H1 (cell line): Measurements from ENCODE around the gene SH3RF2. TPM values are rescaled to one million over a fixed set of nuclear protein-coding genes. Genes with fewer than 3 reads are reported as not detected.

Source experiments
- CTCF ChIA-PET: fragments of 300-600 bp; sonication (Branson Sonifier 250); formaldehyde crosslinking; loops from one replicate; lab custom pipeline; 2021; ENCODE audit not compliant: partially characterized antibody; lab: Charles Lee
- POLR2A ChIA-PET: fragments of 300-600 bp; sonication (Branson Sonifier 250); formaldehyde crosslinking; loops from one replicate; lab custom pipeline; 2021; ENCODE audit warnings: inconsistent platforms; ENCODE audit not compliant: partially characterized antibody; lab: Charles Lee
- DNase-seq, 2 experiments: peaks; one replicate each; pipeline versions ENCODE4 v3.0.0 to v3.0.0-alpha.2; 2010 to 2022; ENCODE audit warnings: low spot score in 2 of 2, low read depth in 1 of 2, mixed read lengths in 1 of 2
- FAIRE-seq: peaks from 2 replicates; lab custom pipeline; 2011; peaks lifted over from hg19 to GRCh38; lab: Jason Lieb, UNC
- H2AFZ ChIP-seq: 2 replicates; pipeline ENCODE4 v1.8.1; 2012; ENCODE audit warnings: low read length, inconsistent platforms
- H2AK5ac ChIP-seq: 2 replicates; pipeline ENCODE4 v1.6.1; 2013; ENCODE audit warnings: low read depth, low read length
- H2BK120ac ChIP-seq: replicated peaks from 2 replicates; pipeline ENCODE3; 2013; ENCODE audit warnings: low read depth, low read length, inconsistent platforms
- H2BK12ac ChIP-seq: 2 replicates; pipeline ENCODE4 v1.6.1; 2013; ENCODE audit warnings: low read depth, low read length
- H2BK15ac ChIP-seq: 2 replicates; pipeline ENCODE4 v1.6.1; 2013; ENCODE audit warnings: low read length
- H2BK20ac ChIP-seq: 2 replicates; pipeline ENCODE4 v1.6.1; 2013; ENCODE audit warnings: low read length
- H2BK5ac ChIP-seq: 2 replicates; pipeline ENCODE4 v1.6.1; 2013; ENCODE audit warnings: low read depth, low read length
- H3K14ac ChIP-seq: 2 replicates; pipeline ENCODE4 v1.6.1; 2013; ENCODE audit warnings: inconsistent platforms; ENCODE audit not compliant: insufficient read length
- H3K18ac ChIP-seq: 2 replicates; pipeline ENCODE4 v1.6.1; 2013; ENCODE audit warnings: low read length; ENCODE audit errors: extremely low read depth
- H3K23ac ChIP-seq: 2 replicates; pipeline ENCODE4 v1.6.1; 2013; ENCODE audit warnings: inconsistent platforms; ENCODE audit not compliant: insufficient read length
- H3K23me2 ChIP-seq: 2 replicates; pipeline ENCODE4 v1.6.1; 2013; ENCODE audit warnings: low read depth, low read length
- H3K27ac ChIP-seq: 2 replicates; pipeline ENCODE4 v1.6.1; 2011; ENCODE audit warnings: low read depth, low read length, inconsistent platforms
- H3K27me3 ChIP-seq, 4 experiments: replicated peaks in 1 of 4; 1 replicate in 1 of 4; 2 replicates in 3 of 4; pipeline versions ENCODE4 v1.6.1 to v1.8.1; 2011 to 2013; ENCODE audit warnings: low read length in 3 of 4, mild to moderate bottlenecking in 3 of 4, inconsistent platforms in 2 of 4, mixed read lengths in 2 of 4, moderate library complexity in 1 of 4; ENCODE audit not compliant: control insufficient read depth in 3 of 4, insufficient read depth in 3 of 4; ENCODE audit errors: extremely low read depth in 1 of 4
- H3K36me3 ChIP-seq, 4 experiments: 2 replicates each; pipeline versions ENCODE4 v1.6.1 to v1.8.1; 2011 to 2013; ENCODE audit warnings: mild to moderate bottlenecking in 4 of 4, low read length in 3 of 4, moderate library complexity in 2 of 4, control low read depth in 1 of 4, inconsistent platforms in 1 of 4; ENCODE audit not compliant: insufficient read depth in 4 of 4, control insufficient read depth in 2 of 4
- H3K4ac ChIP-seq: replicated peaks from 2 replicates; pipeline ENCODE3; 2013; ENCODE audit warnings: low read length, low read depth, mixed read lengths, inconsistent platforms; ENCODE audit not compliant: insufficient read length
- H3K4me1 ChIP-seq, 4 experiments: replicated peaks in 1 of 4; 1 replicate in 1 of 4; 2 replicates in 3 of 4; pipeline versions ENCODE4 v1.6.1 to v1.8.1; 2011 to 2013; ENCODE audit warnings: low read length in 3 of 4, inconsistent platforms in 2 of 4, mixed read lengths in 1 of 4; ENCODE audit not compliant: insufficient read depth in 4 of 4, control insufficient read depth in 3 of 4
- H3K4me2 ChIP-seq, 2 experiments: 2 replicates each; pipeline versions ENCODE4 v1.6.1 to v1.8.1; 2011 to 2013; ENCODE audit warnings: low read depth in 2 of 2, low read length in 2 of 2, control low read depth in 1 of 2, inconsistent platforms in 1 of 2, mild to moderate bottlenecking in 1 of 2; ENCODE audit not compliant: insufficient read depth in 1 of 2
- H3K4me3 ChIP-seq, 4 experiments: fragments of 200-600, 300-600 bp in 1 of 4; sonication (generic), shearing (Covaris generic), sonication (Bioruptor Twin) in 1 of 4; 2 replicates each; pipeline versions ENCODE4 v1.5.1 to v1.8.1; 2011 to 2016; ENCODE audit warnings: low read length in 4 of 4, low read depth in 3 of 4, control low read depth in 2 of 4, inconsistent platforms in 2 of 4, mild to moderate bottlenecking in 2 of 4, mixed read lengths in 1 of 4, moderate library complexity in 1 of 4; ENCODE audit not compliant: insufficient read depth in 2 of 4; ENCODE audit errors: extremely low read depth in 1 of 4
- H3K56ac ChIP-seq: replicated peaks from 2 replicates; pipeline ENCODE3; 2013; ENCODE audit warnings: low read depth, mild to moderate bottlenecking, mixed read lengths, low read length, inconsistent platforms; ENCODE audit not compliant: insufficient read length
- H3K79me1 ChIP-seq: 2 replicates; pipeline ENCODE4 v1.6.1; 2013; ENCODE audit warnings: low read depth, low read length, control low read depth
- H3K79me2 ChIP-seq, 2 experiments: 2 replicates each; pipeline versions ENCODE4 v1.6.1 to v1.8.1; 2012 to 2013; ENCODE audit warnings: low read length in 2 of 2, mild to moderate bottlenecking in 2 of 2, inconsistent platforms in 1 of 2; ENCODE audit not compliant: insufficient read depth in 2 of 2, control insufficient read depth in 1 of 2
- H3K9ac ChIP-seq, 4 experiments: replicated peaks in 1 of 4; 1 replicate in 1 of 4; 2 replicates in 3 of 4; pipeline versions ENCODE4 v1.6.1 to v1.8.1; 2011 to 2013; ENCODE audit warnings: low read depth in 3 of 4, low read length in 3 of 4, control low read depth in 2 of 4, mild to moderate bottlenecking in 2 of 4, moderate library complexity in 2 of 4, inconsistent platforms in 1 of 4; ENCODE audit errors: extremely low read depth in 1 of 4
- H3K9me3 ChIP-seq, 2 experiments: 2 replicates each; pipeline versions ENCODE4 v1.6.1 to v1.8.1; 2012 to 2013; ENCODE audit warnings: mild to moderate bottlenecking in 2 of 2, moderate library complexity in 2 of 2, control low read depth in 1 of 2, inconsistent platforms in 1 of 2, low read depth in 1 of 2, low read length in 1 of 2, mixed read lengths in 1 of 2; ENCODE audit not compliant: insufficient read depth in 2 of 2
- H4K20me1 ChIP-seq, 2 experiments: replicated peaks in 1 of 2; 2 replicates each; pipeline versions ENCODE3 to v1.8.1; 2011 to 2013; ENCODE audit warnings: inconsistent platforms in 2 of 2, low read length in 2 of 2, mild to moderate bottlenecking in 1 of 2; ENCODE audit not compliant: insufficient read depth in 2 of 2, control insufficient read depth in 1 of 2
- H4K5ac ChIP-seq: 2 replicates; pipeline ENCODE4 v1.6.1; 2013; ENCODE audit warnings: low read length, low read depth, mixed read lengths, inconsistent platforms; ENCODE audit not compliant: insufficient read length
- H4K8ac ChIP-seq: 2 replicates; pipeline ENCODE4 v1.8.0; 2013; ENCODE audit warnings: mild to moderate bottlenecking, moderate library complexity, low read length, inconsistent platforms; ENCODE audit not compliant: insufficient read depth; ENCODE audit errors: extremely low read depth
- H4K91ac ChIP-seq: replicated peaks from 2 replicates; pipeline ENCODE3; 2013; ENCODE audit warnings: low read length, mixed read lengths, inconsistent platforms; ENCODE audit not compliant: insufficient read length
- ASH2L ChIP-seq: fragments of 200-600, 300-600 bp; sonication (generic); IDR thresholded peaks from one replicate; pipeline ENCODE4 v1.7.1; 2017; ENCODE audit warnings: low read length
- CHD1 ChIP-seq: IDR thresholded peaks from 2 replicates; pipeline ENCODE4 v1.6.1; 2012; ENCODE audit warnings: low read depth, low read length, improper control_type of control experiment
- GTF2F1 ChIP-seq: IDR thresholded peaks from 2 replicates; pipeline ENCODE4 v1.6.1; 2012; ENCODE audit warnings: low read depth, low read length, improper control_type of control experiment, borderline replicate concordance
- HDAC6 ChIP-seq: IDR thresholded peaks from one replicate; pipeline ENCODE4 v1.7.1; 2012; ENCODE audit warnings: low read depth, mild to moderate bottlenecking, inconsistent platforms, low read length, moderate library complexity
- SIRT6 ChIP-seq: IDR thresholded peaks from one replicate; pipeline ENCODE4 v1.7.1; 2012; ENCODE audit warnings: low read length, inconsistent platforms
- TAF7 ChIP-seq: optimal IDR thresholded peaks from 2 replicates; pipeline ENCODE3; 2011; ENCODE audit warnings: low read depth, mild to moderate bottlenecking, inconsistent platforms, low read length, moderate library complexity, borderline replicate concordance
- YY1 ChIP-seq: IDR thresholded peaks from 2 replicates; pipeline ENCODE4 v1.6.1; 2011; ENCODE audit warnings: low read depth, mild to moderate bottlenecking, low read length
- WGBS, 2 experiments: shearing (Covaris generic) in 1 of 2; methylation state at CpG; one replicate each; pipeline versions ENCODE4 v1.1.6 to v1.1.7; 2013 to 2015; ENCODE audit warnings: low lambda C conversion rate in 2 of 2, mixed read lengths in 2 of 2, inconsistent platforms in 1 of 2, low coverage in 1 of 2, missing lambda C conversion rate in 1 of 2; ENCODE audit not compliant: insufficient replicate concordance in 2 of 2, insufficient coverage in 1 of 2, insufficient read length in 1 of 2; ENCODE audit errors: extremely low coverage in 1 of 2, missing lambda C conversion rate in 1 of 2; 5-methylcytosine and 5-hydroxymethylcytosine counted together
- polyA plus RNA-seq, 7 experiments: library from polyadenylated mRNA; depleted of rRNA in 3 of 7; stranded (reverse) in 5 of 7; unstranded in 2 of 7; fragments of >200 nt in 5 of 7; fragments of 200-250 nt in 2 of 7; gene quantifications; 1 replicate in 5 of 7; 2 replicates in 1 of 7; 4 replicates in 1 of 7; pipeline versions ENCODE4 v1.2.1 to v1.2.3, GENCODE V29; 2011 to 2013; ENCODE audit warnings: missing spikeins in 2 of 7, mixed read lengths in 2 of 7
- total RNA-seq: library from RNA; stranded (reverse); fragmentation: NEBNext Ultra II Directional; extraction: Animal tissue kit (Norgen Biotek cat#: 25700); gene quantifications from 2 replicates; pipeline ENCODE4 v1.2.1, GENCODE V29; 2021

The SH3RF2 gene
- total and polyA plus RNA-seq, 2 of the 8 experiments (the other 6 are each of a cell fraction or from before 2014, with no cell fraction given) = 0.80 to 0.95 TPM

DNA sequence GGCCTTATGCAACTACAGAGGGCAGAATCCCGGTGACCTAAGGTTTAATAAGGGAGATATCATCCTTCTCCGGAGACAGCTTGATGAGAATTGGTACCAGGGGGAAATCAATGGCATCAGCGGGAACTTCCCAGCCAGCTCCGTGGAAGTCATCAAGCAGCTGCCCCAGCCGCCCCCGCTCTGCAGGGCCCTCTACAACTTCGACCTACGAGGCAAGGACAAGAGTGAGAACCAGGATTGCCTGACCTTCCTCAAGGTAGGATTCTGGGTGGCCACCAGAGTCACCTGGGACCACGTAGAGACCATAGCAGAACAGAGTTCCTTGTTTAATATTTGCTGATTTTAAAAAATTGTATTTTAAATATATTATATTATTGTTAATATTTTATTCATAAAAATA lies 63.7 kb downstream of the SH3RF2 start:
- Histone ChIP-seq H3K4me3 (no peak overlapping the region), H4K8ac (no peak overlapping the region), H2BK20ac (no peak overlapping the region), H4K20me1 (no peaks in the 10 kb centered on the region), H3K23ac (no peak overlapping the region), H3K23me2 (no peaks in the 10 kb centered on the region), H2BK120ac (no peak overlapping the region), H3K27me3 (no peaks in the 10 kb centered on the region), H3K4me1 (no peaks in the 10 kb centered on the region), H3K79me2 (no peaks in the 10 kb centered on the region), H2BK5ac (no peak overlapping the region), H3K14ac (no peak overlapping the region), H3K56ac (no peak overlapping the region), H3K27ac (no peak overlapping the region), H2BK12ac (no peak overlapping the region), H3K4ac (no peak overlapping the region), H3K9ac (no peak overlapping the region), H3K79me1 (no peaks in the 10 kb centered on the region), H4K5ac (no peak overlapping the region), H3K4me2 (no peak overlapping the region), H3K36me3 (no peaks in the 10 kb centered on the region), H3K9me3 (no peaks in the 10 kb centered on the region), H2AK5ac (no peak overlapping the region), H4K91ac (no peak overlapping the region), H2BK15ac (no peak overlapping the region), H2AFZ (no peak overlapping the region), H3K18ac (no peak overlapping the region)
- WGBS, 2 experiments = 90% methylated on average over 9 of the region's 9 CpGs; no CpG with 5 or more reads in 1 of the 2 experiments
- POLR2A ChIA-PET = no interaction called here
- TF ChIP-seq GTF2F1 (no peak), YY1 (no peak), TAF7 (no peak), ASH2L (no peak), HDAC6 (no peak), SIRT6 (no peak), CHD1 (no peak)
- no peak for FAIRE-seq
- CTCF ChIA-PET = interaction anchor here (1.0 to 3.7 kb wide), 6 partner anchors 8 to 47 kb away, joined by 3 to 24 read pairs (median 3); no protein-coding TSS in a partner anchor
- no peak for DNase-seq
